HG02588 (cell line): ENCODE measurements around the gene RHCE.
"Not testable (repeated sequence)": the region's sequence is repeated elsewhere in the genome, so short reads cannot be mapped to it uniquely, and the experiment has no call there.

Source experiments
- ATAC-seq: cut with Tn5 transposase; IDR thresholded peaks from one replicate; pipeline ENCODE4 v1.9.1; 2021; ENCODE audit warnings: mild to moderate bottlenecking, moderate library complexity; ENCODE audit not compliant: unreplicated experiment

Gene RHCE

GRCh38 chr1:25349606-25350005, 71.0 kb downstream of the RHCE start:
- ATAC-seq = no peak

GRCh38 chr1:25347556-25347955, 73.1 kb downstream of the RHCE start:
- ATAC-seq = no peak

- ATAC-seq = no peak
Measured at GRCh38 chr1:25343872-25344271, 76.8 kb downstream of the RHCE start.

GRCh38 chr1:25342846-25343245, 77.8 kb downstream of the RHCE start:
- no peak for ATAC-seq

- no peak for ATAC-seq
Measured at GRCh38 chr1:25341746-25342145, 78.9 kb downstream of the RHCE start.

- no peak for ATAC-seq
Measured at GRCh38 chr1:25338986-25339385, 81.6 kb downstream of the RHCE start.

- ATAC-seq = peak; percentile 65
Measured at GRCh38 chr1:25338188-25338981, 82.2 kb downstream of the RHCE start, which contains the start of gene TMEM50A. TMEM50A (plus strand) TSS chr1:25338334; CDS start chr1:25340487, 2,153 bp downstream.

GRCh38 chr1:25337483-25338187, 83.0 kb downstream of the RHCE start:
- peak; percentile 32 for ATAC-seq

GRCh38 chr1:25336922-25337354, 83.7 kb downstream of the RHCE start:
- not testable (repeated sequence) for ATAC-seq

- not testable (repeated sequence) for ATAC-seq
Measured at GRCh38 chr1:25329950-25330349, 90.7 kb downstream of the RHCE start.

GRCh38 chr1:25329336-25329735, 91.3 kb downstream of the RHCE start:
- ATAC-seq = not testable (repeated sequence)

GRCh38 chr1:25328791-25329185, 91.8 kb downstream of the RHCE start:
- not testable (repeated sequence) for ATAC-seq

GRCh38 chr1:25327864-25328790, 92.5 kb downstream of the RHCE start:
- ATAC-seq = not testable (repeated sequence)

- ATAC-seq = not testable (repeated sequence)
Measured at GRCh38 chr1:25324407-25324806, 96.2 kb downstream of the RHCE start.

- ATAC-seq = not testable (repeated sequence)
Measured at GRCh38 chr1:25322127-25322526, 98.5 kb downstream of the RHCE start.

- not testable (repeated sequence) for ATAC-seq
Measured at GRCh38 chr1:25320314-25320938, 100.2 kb downstream of the RHCE start.

- not testable (repeated sequence) for ATAC-seq
Measured at GRCh38 chr1:25312806-25313470, 107.7 kb downstream of the RHCE start.
